C4-2B (cell line): Measurements from ENCODE around the gene SPRR2F.
"Not testable (repeated sequence)": the region's sequence is repeated elsewhere in the genome, so short reads cannot be mapped to it uniquely, and the experiment has no call there.

Source experiments
- CTCF ChIP-seq: fragments of 450-650 bp; conservative IDR thresholded peaks from 2 replicates; pipeline ENCODE4 v1.5.1; 2017; ENCODE audit warnings: mild to moderate bottlenecking
- ZFX ChIP-seq: fragments of 450-650 bp; IDR thresholded peaks from 2 replicates; pipeline ENCODE4 v1.6.1; 2017

GRCh38 chr1:153128688-153129087 lies 15.4 kb upstream of the SPRR2F start:
- not testable (repeated sequence) for TF ChIP-seq CTCF, ZFX
